Heart right ventricle (tissue), 16 donors: ENCODE data around the gene MPP3. TPM values are rescaled to one million over a fixed set of nuclear protein-coding genes. Genes with fewer than 3 reads are reported as not detected.

ENCODE experiments used
- ATAC-seq, 8 donors: fragments of 200-7000 bp; cut with Tn5 transposase; one replicate each; pipeline ENCODE4 v1.9.1; 2020; ENCODE audit warnings: mild to moderate bottlenecking in 8 of 8, moderate library complexity in 8 of 8, moderate number of reproducible peaks in 1 of 8
- DNase-seq, 2 donors: peaks; one replicate each; pipeline ENCODE4 v3.0.0-alpha.2; 2020
- H3K27ac ChIP-seq, 10 donors: fragments of 200-600 bp; sonication (generic) in 2 of 10; one replicate each; pipeline versions ENCODE4 v1.5.0 to v1.8.0; 2020 to 2022; ENCODE audit warnings: mild to moderate bottlenecking in 3 of 10
- H3K27me3 ChIP-seq, 7 donors: fragments of 200-600 bp; one replicate each; pipeline ENCODE4 v1.8.0; 2021 to 2022; ENCODE audit warnings: mild to moderate bottlenecking in 2 of 7
- H3K36me3 ChIP-seq, 9 donors: fragments of 200-600 bp; sonication (generic) in 1 of 9; one replicate each; pipeline versions ENCODE4 v1.5.0 to v1.8.0; 2020 to 2022; ENCODE audit warnings: mild to moderate bottlenecking in 2 of 9
- H3K4me1 ChIP-seq, 9 donors: fragments of 200-600 bp; sonication (generic) in 1 of 9; one replicate each; pipeline versions ENCODE4 v1.5.0 to v1.8.0; 2020 to 2022; ENCODE audit warnings: mild to moderate bottlenecking in 4 of 9
- H3K4me3 ChIP-seq, 10 donors: fragments of 200-600 bp; sonication (generic) in 2 of 10; one replicate each; pipeline versions ENCODE4 v1.5.0 to v1.8.0; 2020 to 2022; ENCODE audit warnings: mild to moderate bottlenecking in 7 of 10, moderate library complexity in 2 of 10
- H3K9me3 ChIP-seq, 11 donors: fragments of 200-600 bp in 10 of 11; sonication (generic) in 2 of 11; one replicate each; pipeline versions ENCODE4 v1.5.0 to v1.8.0; 2013 to 2022; ENCODE audit warnings: mild to moderate bottlenecking in 2 of 11, control low read depth in 1 of 11, moderate library complexity in 1 of 11
- WGBS, 2 donors: extraction: QIAGEN DNeasy Blood & Tissue Kit; methylation state at CpG; one replicate each; pipeline ENCODE4 v1.1.7; 2013; ENCODE audit warnings: inconsistent platforms in 1 of 2; 5-methylcytosine and 5-hydroxymethylcytosine counted together
- intact Hi-C, 10 donors: fragments of 100-400 bp; cut with DNase I; formaldehyde crosslinking; loops; one replicate each; pipeline versions ENCODE4 v1.11.1 to v1.14.2; 2022
- polyA plus RNA-seq, 2 donors: library from polyadenylated mRNA; stranded (reverse); fragments of 200-250 nt; gene quantifications; one replicate each; pipeline ENCODE4 v1.2.3, GENCODE V29; 2013
- total RNA-seq, 10 donors: library from RNA; stranded (reverse); fragmentation: NEBNext Ultra II Directional in 3 of 10; extraction: Animal tissue kit (Norgen Biotek cat#: 25700) in 3 of 10; gene quantifications; one replicate each; pipeline versions ENCODE4 v1.2.1 to v1.2.4, GENCODE V29; 2021 to 2023
- TF ChIP-seq, protein P1 (sequence below), 9 donors: fragments of 200-600 bp; sonication (generic) in 2 of 9; IDR thresholded peaks; one replicate each; pipeline versions ENCODE4 v1.5.0 to v1.8.0; 2021 to 2022; ENCODE audit warnings: antibody characterized with exemption in 9 of 9, mild to moderate bottlenecking in 5 of 9, moderate library complexity in 1 of 9
- donor health status: Arrhythmogenic right ventricular cardiomyopathy.
- donor health status: ischemic (EF 13 %, LVEDD 7.1; RV severe dilation, severe dysfunction).
- donor health status: healthy with polysubstance abuse.
- donor health status: DM: no; HTN: yes; CAD: no.
- donor health status: DM: no; HTN: no; CAD: no.
- donor health status: ischemic (EF 25% LVEDD 6.9; RV normal size, moderate dysfunction).
- donor health status: ischemic (EF 25% LVEDD 5.7; RV mildly dilated, moderate dysfunction).
- donor health status: healthy.
- donor health status: DM: yes; HTN: yes; CAD: no.
- donor health status: Ischemic cardiomyopathy.
- donor health status: ischemic (EF 35%, LVEDD 5.7; RV mildly dilated, moderate dysfunction).
- donor health status: nonischemic (EF 11% LVEDD 7.7; RV severe dilation, severe dysfunction).
- donor health status: DM: yes; HTN: yes; CAD: no.
- donor health status: PGD.
- donor health status: ischemic (EF 29% LVEDD 5.4; RV normal size, mild dysfunction).
- donor health status: nonischemic (EF 23%, LVEDD 6.1; RV moderate dilation, normal function).

MPP3 gene
- total and polyA plus RNA-seq, 12 donors, result 16.6 to 90.1 (median 33.0) TPM

DNA sequence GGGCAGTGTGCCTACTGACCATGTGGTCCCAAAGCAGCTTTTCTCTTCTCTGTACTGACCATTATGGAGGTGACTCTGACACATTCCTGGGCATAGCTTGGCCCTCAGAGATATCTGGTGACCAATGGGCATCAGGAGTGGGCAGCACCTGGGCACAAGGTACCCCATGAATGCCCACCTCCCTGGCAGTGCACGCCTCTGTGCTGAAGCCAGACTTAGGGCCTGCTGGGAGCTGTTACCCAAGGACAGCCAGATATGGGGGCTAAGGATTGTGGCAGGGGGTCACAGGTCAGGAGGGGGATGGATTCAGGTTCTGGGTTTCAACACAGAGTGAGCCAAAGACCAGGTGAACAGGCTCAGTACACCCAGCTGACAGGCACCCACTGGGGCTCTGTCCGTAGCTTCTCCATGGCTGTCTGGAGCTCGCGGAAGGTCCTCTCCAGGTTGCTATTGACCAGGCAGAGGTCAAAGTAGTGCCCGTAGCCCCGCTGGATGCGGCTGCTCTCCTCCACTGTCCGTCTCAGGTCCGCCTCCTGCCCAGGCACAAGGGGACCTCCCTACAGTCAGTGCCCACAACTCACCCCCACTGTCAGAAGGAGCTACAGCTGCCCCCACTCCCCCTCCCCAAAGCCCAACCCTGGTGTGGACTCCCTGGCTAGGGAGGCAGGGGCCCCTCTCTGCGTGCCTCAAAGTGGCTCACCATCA is 44.7 kb upstream of the MPP3 start:
- H3K4me1 ChIP-seq, result peaks cover 0 to 27% (median 9%) of the 10 kb centered on the region in 9 donors
- no peaks in the 10 kb centered on the region for H3K9me3 ChIP-seq
- H3K27me3 ChIP-seq, result no peaks in the 10 kb centered on the region
- peak overlapping the region in 1 of 10 donors; percentile 5 for H3K27ac ChIP-seq
- TF ChIP-seq, protein P1, sequence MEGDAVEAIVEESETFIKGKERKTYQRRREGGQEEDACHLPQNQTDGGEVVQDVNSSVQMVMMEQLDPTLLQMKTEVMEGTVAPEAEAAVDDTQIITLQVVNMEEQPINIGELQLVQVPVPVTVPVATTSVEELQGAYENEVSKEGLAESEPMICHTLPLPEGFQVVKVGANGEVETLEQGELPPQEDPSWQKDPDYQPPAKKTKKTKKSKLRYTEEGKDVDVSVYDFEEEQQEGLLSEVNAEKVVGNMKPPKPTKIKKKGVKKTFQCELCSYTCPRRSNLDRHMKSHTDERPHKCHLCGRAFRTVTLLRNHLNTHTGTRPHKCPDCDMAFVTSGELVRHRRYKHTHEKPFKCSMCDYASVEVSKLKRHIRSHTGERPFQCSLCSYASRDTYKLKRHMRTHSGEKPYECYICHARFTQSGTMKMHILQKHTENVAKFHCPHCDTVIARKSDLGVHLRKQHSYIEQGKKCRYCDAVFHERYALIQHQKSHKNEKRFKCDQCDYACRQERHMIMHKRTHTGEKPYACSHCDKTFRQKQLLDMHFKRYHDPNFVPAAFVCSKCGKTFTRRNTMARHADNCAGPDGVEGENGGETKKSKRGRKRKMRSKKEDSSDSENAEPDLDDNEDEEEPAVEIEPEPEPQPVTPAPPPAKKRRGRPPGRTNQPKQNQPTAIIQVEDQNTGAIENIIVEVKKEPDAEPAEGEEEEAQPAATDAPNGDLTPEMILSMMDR (IDR thresholded peaks at IDR 0.05), result no peak
- peak in 1 of 8 donors; percentile 6 for ATAC-seq
- no peak for DNase-seq
- 96 to 98% methylated on average over 10 of the region's 10 CpGs for WGBS, 2 donors
- no peak overlapping the region for H3K4me3 ChIP-seq
- intact Hi-C loops, result loop anchor here in 3 of 10 donors (5.0 to 10.0 kb wide), 2 partner anchors 117 to 120 kb away; no protein-coding TSS in a partner anchor
- peaks cover 0 to 32% (median 0%) of the 10 kb centered on the region in 9 donors for H3K36me3 ChIP-seq

DNA sequence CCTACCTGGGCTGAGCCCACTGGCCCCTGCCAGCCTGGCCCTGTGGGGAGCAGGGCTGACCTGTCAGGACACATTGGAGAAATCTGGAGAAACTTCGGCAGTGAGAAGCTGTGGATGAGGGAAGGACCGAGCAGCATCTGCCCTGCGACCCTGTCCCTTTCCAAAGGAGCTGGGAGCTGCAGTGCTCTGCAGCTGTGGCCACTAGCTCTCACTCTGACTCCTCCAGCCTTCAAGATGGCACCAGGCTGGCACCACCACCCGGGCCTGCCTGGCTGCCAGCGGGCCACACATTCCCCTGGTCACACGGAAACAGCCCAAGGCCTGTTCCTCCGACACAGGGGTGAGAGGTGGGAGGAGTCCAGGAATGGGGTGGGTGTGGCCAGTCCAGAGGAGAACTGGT is 44.1 kb upstream of the MPP3 start:
- peaks cover 0 to 33% (median 9%) of the 10 kb centered on the region in 9 donors for H3K4me1 ChIP-seq
- ATAC-seq, result peak in 1 of 8 donors; percentile 2
- peak overlapping the region in 1 of 10 donors; percentile 5 for H3K27ac ChIP-seq
- 79% methylated on average over 7 of the region's 7 CpGs for WGBS, 2 donors
- intact Hi-C loops, result loop anchor here in 3 of 10 donors (5.0 to 10.0 kb wide), 2 partner anchors 118 to 120 kb away; no protein-coding TSS in a partner anchor
- peaks cover 0 to 26% (median 0%) of the 10 kb centered on the region in 9 donors for H3K36me3 ChIP-seq
- TF ChIP-seq, protein P1 (IDR thresholded peaks at IDR 0.05), result no peak
- H3K4me3 ChIP-seq, result no peak overlapping the region
- H3K9me3 ChIP-seq, result no peaks in the 10 kb centered on the region
- DNase-seq, result no peak
- no peaks in the 10 kb centered on the region for H3K27me3 ChIP-seq

DNA sequence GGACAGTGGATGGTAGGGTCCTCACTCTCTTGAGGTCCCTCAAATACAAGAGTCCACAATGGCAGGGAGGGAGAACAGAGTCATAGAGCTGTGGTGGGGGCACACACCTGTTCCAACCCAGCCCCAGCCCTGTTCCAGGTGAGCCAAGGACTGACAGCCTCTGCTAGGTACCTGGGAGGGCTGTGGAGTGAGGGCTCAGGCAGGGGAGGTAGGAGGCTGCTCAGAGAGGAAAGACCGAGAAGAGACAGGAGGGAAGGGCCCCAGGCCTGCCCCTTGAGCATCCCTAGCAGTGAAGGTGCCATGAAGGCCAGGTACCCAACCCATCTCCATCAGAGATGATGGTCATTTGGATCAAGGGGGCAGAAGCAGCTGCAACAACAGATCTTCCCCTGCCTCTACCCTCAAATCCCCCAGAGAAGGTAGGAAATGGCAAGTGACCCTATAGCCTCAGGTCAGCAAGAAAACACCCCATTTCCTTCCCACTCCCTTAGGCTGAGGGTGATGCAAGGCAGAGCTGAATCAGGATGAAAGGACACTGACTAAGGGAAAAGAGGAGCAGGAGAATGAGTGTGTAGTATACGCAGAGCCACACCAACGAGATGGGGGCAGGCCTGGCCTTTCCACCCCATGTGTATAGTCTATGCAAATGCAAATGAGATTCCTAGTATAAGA is 42.7 kb upstream of the MPP3 start:
- no peak for ATAC-seq
- intact Hi-C loops, result loop anchor here in 3 of 10 donors (5.0 to 10.0 kb wide), 2 partner anchors 119 to 122 kb away; no protein-coding TSS in a partner anchor
- WGBS, 2 donors, result 88 to 93% methylated on average over 3 of the region's 3 CpGs

DNA sequence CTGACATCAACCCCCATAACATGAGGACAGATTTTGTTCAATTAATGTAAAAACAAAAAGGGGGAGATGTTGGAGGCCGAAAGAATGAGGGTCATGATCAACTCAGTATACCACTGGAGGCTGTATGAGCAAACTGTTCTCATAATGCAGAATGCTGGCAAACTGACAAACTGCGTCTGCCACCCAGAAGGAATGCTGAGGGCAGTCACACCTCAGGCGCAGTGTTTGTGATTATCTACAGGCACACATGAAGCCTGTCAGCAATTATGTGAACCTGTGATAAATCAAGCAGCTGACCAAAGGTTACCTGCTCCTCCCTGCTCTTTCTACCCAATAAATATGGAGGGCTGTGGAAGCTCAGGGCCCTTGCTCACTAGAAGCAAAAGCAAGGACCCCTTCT is 41.3 kb upstream of the MPP3 start:
- Histone ChIP-seq H3K9me3 (no peaks in the 10 kb centered on the region), H3K27ac (peak overlapping the region in 9 of 10 donors; percentile 5 to 79 (median 59)), H3K36me3 (peaks cover 0 to 9% (median 0%) of the 10 kb centered on the region in 9 donors), H3K4me3 (no peak overlapping the region), H3K27me3 (no peaks in the 10 kb centered on the region), H3K4me1 (peaks cover 0 to 35% (median 9%) of the 10 kb centered on the region in 9 donors)
- TF ChIP-seq, protein P1 (IDR thresholded peaks at IDR 0.05), result no peak
- WGBS, 2 donors, result 50 to 63% methylated on average over 3 of the region's 3 CpGs
- ATAC-seq (peak in 7 of 8 donors; percentile 25 to 67 (median 50)), DNase-seq (peak in 1 of 2 donors; percentile 70)
- intact Hi-C loops, result loop anchor here in 2 of 10 donors (10.0 kb wide), 1 partner anchor 121 kb away; no protein-coding TSS in a partner anchor

More for the DNA sequence above, 42.7 kb upstream of the MPP3 start:
- DNase-seq, result no peak
- H3K9me3 ChIP-seq, result no peaks in the 10 kb centered on the region
- H3K4me1 ChIP-seq, result peaks cover 0 to 35% (median 9%) of the 10 kb centered on the region in 9 donors
- no peaks in the 10 kb centered on the region for H3K27me3 ChIP-seq
- TF ChIP-seq, protein P1 (IDR thresholded peaks at IDR 0.05), result no peak
- H3K27ac ChIP-seq, result peak overlapping the region in 1 of 10 donors; percentile 28
- H3K4me3 ChIP-seq, result no peak overlapping the region
- peaks cover 0 to 12% (median 0%) of the 10 kb centered on the region in 9 donors for H3K36me3 ChIP-seq
